ENCODE data around the gene KIAA1958. TPM values are rescaled to one million over a fixed set of nuclear protein-coding genes. Genes with fewer than 3 reads are reported as not detected.

KIAA1958 gene
- total RNA-seq, 6 experiments from 2014 or later: 3.5 to 9.7 (median 4.5) TPM

GRCh38 chr9:112642126-112642525 lies 155.5 kb downstream of the KIAA1958 start:
- H3K4me3 Mint-ChIP-seq: no peak overlapping the region

GRCh38 chr9:112647596-112647995 lies 161.0 kb downstream of the KIAA1958 start:
- peak; percentile 10 for DNase-seq
- Mint-ChIP-seq H3K27ac (no peak overlapping the region), H3K4me1 (ENCODE audit: low read depth) (peaks cover 20% of the 10 kb centered on the region), H3K27me3 (ENCODE audit: insufficient read depth) (peaks cover under 1% of the 10 kb centered on the region), H3K9me3 (peaks cover 17% of the 10 kb centered on the region), H3K4me3 (no peak overlapping the region), H3K36me3 (ENCODE audit: low read depth) (peaks cover 40% of the 10 kb centered on the region)
- TF ChIP-seq CTCF (IDR thresholded peaks at IDR 0.05): no peak

More at GRCh38 chr9:112642126-112642525, 155.5 kb downstream of the KIAA1958 start:
- Mint-ChIP-seq H3K27me3 (ENCODE audit: insufficient read depth) (no peaks in the 10 kb centered on the region), H3K4me1 (ENCODE audit: low read depth) (peaks cover 11% of the 10 kb centered on the region), H3K36me3 (ENCODE audit: low read depth) (peaks cover 33% of the 10 kb centered on the region), H3K9me3 (peaks cover 16% of the 10 kb centered on the region), H3K27ac (no peak overlapping the region)
- no peak for DNase-seq
- TF ChIP-seq CTCF (IDR thresholded peaks at IDR 0.05): no peak

- no peak overlapping the region for H3K27ac Mint-ChIP-seq
- H3K27me3 Mint-ChIP-seq (ENCODE audit: insufficient read depth): peaks cover 3% of the 10 kb centered on the region
- peaks cover 40% of the 10 kb centered on the region for H3K36me3 Mint-ChIP-seq (ENCODE audit: low read depth)
- no peak overlapping the region for H3K4me3 Mint-ChIP-seq
- DNase-seq: no peak
- peaks cover 17% of the 10 kb centered on the region for H3K9me3 Mint-ChIP-seq
- no peak for TF ChIP-seq CTCF (IDR thresholded peaks at IDR 0.05)
- H3K4me1 Mint-ChIP-seq (ENCODE audit: low read depth): peaks cover 21% of the 10 kb centered on the region
Measured at GRCh38 chr9:112648624-112649023, 162.0 kb downstream of the KIAA1958 start.

- peaks cover 3% of the 10 kb centered on the region for H3K27me3 Mint-ChIP-seq (ENCODE audit: insufficient read depth)
- no peak for TF ChIP-seq CTCF (IDR thresholded peaks at IDR 0.05)
- no peak for DNase-seq
- H3K27ac Mint-ChIP-seq: no peak overlapping the region
- H3K36me3 Mint-ChIP-seq (ENCODE audit: low read depth): peaks cover 13% of the 10 kb centered on the region; the same call in 1 of the 2 replicates
- peaks cover 6% of the 10 kb centered on the region; the same call in 1 of the 2 replicates for H3K4me1 Mint-ChIP-seq (ENCODE audit: low read depth)
- no peak overlapping the region for H3K4me3 Mint-ChIP-seq
- peaks cover 4% of the 10 kb centered on the region for H3K9me3 Mint-ChIP-seq
Measured at GRCh38 chr9:112654282-112654681, 167.7 kb downstream of the KIAA1958 start.

- H3K4me1 Mint-ChIP-seq (ENCODE audit: low read depth): peaks cover 6% of the 10 kb centered on the region; the same call in 1 of the 2 replicates
- DNase-seq: no peak
- no peak overlapping the region for H3K27ac Mint-ChIP-seq
- H3K27me3 Mint-ChIP-seq (ENCODE audit: insufficient read depth): peaks cover 3% of the 10 kb centered on the region
- no peak for TF ChIP-seq CTCF (IDR thresholded peaks at IDR 0.05)
- no peak overlapping the region for H3K4me3 Mint-ChIP-seq
- no peaks in the 10 kb centered on the region; the same call in 1 of the 2 replicates for H3K36me3 Mint-ChIP-seq (ENCODE audit: low read depth)
- no peaks in the 10 kb centered on the region for H3K9me3 Mint-ChIP-seq
Measured at GRCh38 chr9:112655668-112656067, 169.0 kb downstream of the KIAA1958 start.

- no peak overlapping the region for H3K27ac Mint-ChIP-seq
Measured at GRCh38 chr9:112659906-112660305, 173.3 kb downstream of the KIAA1958 start.

More at GRCh38 chr9:112659906-112660305, 173.3 kb downstream of the KIAA1958 start:
- Mint-ChIP-seq H3K4me1 (ENCODE audit: low read depth) (peaks cover 13% of the 10 kb centered on the region), H3K27me3 (ENCODE audit: insufficient read depth) (no peaks in the 10 kb centered on the region; the same call in 1 of the 2 replicates), H3K36me3 (ENCODE audit: low read depth) (no peaks in the 10 kb centered on the region; the same call in 1 of the 2 replicates), H3K9me3 (no peaks in the 10 kb centered on the region), H3K4me3 (no peak overlapping the region)
- no peak for TF ChIP-seq CTCF (IDR thresholded peaks at IDR 0.05)
- no peak for DNase-seq

All from HFFc6 (cell line).